ENCODE results near the gene PYCARD. TPM values are rescaled to one million over a fixed set of nuclear protein-coding genes. Genes with fewer than 3 reads are reported as not detected.
"Not testable (repeated sequence)": the region's sequence is repeated elsewhere in the genome, so short reads cannot be mapped to it uniquely, and the experiment has no call there.

Gene PYCARD
- total RNA-seq, 1 experiment from 2014 or later: not detected

DNA sequence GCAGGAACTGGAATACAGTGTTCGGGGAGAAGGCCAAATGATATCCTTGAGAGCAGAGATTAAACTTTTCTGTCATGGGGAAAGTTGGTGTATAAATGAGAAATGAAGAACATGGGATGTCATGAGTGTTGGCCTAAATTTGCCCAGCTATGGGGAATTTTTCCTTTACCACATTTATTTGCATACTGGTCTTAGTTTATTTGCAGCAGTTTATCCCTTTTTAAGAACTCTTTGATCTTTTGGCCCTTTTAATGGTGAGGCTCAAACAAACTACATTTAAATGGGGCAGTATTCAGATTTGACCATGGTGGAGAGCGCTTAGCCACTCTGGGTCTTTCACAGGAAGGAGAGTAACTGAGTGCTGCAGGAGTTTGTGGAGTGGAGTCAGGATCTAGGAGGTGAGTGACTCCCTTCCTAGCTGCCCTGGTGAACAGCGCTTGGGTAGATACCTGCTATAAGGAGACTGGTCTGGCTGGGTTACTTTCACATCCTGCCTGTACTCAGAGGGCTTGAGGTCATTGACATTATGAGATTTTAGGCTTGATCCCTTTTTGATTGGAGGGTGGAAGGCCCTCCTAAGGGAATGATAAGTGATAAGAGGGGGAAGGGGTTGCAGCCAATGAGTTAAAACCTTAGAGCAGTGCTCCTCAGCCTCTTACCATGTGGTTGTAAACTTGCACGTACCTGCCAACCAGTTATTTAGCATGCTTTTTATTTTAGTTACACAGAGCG is 10.7 kb downstream of the PYCARD start:
- DNase-seq (ENCODE audit: low spot score): no peak

- no peak for DNase-seq (ENCODE audit: low spot score)
Measured at GRCh38 chr16:31190818-31191444, 11.6 kb downstream of the PYCARD start.

DNA sequence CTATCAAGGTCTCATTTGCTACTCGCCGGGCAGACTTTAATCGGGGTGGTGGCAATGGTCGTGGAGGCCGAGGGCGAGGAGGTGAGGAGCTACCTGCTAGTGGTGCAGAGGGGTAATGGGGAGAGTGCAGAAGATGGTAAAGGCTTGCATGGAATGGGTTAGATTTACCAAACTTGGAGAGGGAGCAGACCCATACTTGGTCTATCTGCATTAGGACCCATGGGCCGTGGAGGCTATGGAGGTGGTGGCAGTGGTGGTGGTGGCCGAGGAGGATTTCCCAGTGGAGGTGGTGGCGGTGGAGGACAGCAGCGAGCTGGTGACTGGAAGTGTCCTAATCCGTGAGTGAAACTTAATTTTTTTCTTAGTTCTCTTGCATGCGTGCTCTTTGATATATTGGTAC is 12.5 kb downstream of the PYCARD start:
- no peak for DNase-seq (ENCODE audit: low spot score)

DNA sequence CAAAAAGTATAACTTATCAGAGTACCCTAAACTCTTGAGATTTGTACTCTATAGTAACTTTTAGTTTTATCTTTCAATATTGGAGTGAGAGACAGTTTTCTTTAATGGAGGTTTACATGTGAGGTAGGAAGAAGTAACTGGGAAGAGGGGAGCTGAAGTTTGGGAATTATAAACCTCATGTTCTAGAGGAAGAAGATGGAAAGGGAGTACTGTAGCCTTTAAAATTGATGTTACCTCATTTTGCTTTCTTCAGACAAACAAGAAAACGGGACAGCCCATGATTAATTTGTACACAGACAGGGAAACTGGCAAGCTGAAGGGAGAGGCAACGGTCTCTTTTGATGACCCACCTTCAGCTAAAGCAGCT is 13.2 kb downstream of the PYCARD start:
- DNase-seq (ENCODE audit: low spot score): no peak

DNA sequence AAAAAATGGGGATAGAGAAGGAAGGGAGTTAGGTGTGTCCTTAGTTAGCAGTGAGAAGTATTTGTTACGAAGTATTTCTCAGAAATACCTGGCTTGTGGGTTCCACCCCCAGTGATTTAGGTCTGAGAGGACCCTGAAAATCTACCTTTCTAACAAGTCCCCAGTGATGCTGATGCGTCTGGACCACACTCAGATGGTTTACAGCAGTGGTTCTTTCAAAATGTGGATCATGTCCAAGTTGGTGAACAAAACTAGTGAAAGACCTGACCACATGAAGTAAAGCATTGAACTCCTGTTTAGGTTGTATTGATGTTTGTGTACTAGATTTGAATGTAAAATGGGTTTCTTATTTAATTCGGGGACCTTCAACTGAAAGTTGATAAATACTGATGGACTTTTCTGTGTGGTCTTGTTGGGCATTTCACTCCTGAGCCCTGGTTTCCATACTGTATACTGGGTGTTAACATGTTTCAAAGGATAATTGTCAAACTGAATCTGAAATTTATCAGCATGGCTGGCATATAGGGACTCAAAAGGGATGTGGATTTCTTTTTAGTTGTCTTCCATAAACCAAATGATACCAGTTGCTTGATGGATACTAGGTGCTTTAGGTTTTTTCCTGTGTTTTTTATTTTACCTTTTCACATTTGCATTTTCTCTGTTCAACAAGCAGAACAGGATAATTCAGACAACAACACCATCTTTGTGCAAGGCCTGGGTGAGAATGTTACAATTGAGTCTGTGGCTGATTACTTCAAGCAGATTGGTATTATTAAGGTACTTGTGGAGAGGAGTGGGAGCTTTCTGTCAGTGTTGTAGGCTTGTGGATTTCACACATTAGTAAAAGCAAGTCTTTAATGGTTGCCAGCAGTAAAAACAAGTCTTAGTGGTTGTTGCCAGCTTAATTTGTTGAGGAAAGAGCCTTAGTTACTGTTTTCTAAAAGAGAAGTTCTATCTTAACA is 13.8 kb downstream of the PYCARD start:
- DNase-seq (ENCODE audit: low spot score): no peak

DNA sequence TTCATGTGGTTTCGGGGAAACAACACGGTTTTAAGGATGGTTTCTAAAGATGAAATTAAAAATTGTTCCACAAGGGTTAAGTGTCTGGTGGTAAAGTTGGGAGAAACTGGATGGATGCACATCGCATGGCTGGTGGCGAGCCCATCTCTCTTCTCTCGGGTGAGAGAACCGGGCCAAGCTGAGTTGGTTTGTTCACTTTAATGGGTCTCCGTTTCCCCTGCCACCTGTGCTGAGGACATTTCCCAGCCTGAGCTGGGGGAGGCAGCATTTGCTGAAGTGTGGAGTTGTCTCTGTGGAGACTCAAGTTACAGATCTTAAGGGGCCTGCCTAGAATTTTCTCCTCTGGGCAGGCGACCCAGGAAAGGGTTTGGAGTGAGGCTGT is 14.8 kb downstream of the PYCARD start:
- DNase-seq (ENCODE audit: low spot score): no peak

DNA sequence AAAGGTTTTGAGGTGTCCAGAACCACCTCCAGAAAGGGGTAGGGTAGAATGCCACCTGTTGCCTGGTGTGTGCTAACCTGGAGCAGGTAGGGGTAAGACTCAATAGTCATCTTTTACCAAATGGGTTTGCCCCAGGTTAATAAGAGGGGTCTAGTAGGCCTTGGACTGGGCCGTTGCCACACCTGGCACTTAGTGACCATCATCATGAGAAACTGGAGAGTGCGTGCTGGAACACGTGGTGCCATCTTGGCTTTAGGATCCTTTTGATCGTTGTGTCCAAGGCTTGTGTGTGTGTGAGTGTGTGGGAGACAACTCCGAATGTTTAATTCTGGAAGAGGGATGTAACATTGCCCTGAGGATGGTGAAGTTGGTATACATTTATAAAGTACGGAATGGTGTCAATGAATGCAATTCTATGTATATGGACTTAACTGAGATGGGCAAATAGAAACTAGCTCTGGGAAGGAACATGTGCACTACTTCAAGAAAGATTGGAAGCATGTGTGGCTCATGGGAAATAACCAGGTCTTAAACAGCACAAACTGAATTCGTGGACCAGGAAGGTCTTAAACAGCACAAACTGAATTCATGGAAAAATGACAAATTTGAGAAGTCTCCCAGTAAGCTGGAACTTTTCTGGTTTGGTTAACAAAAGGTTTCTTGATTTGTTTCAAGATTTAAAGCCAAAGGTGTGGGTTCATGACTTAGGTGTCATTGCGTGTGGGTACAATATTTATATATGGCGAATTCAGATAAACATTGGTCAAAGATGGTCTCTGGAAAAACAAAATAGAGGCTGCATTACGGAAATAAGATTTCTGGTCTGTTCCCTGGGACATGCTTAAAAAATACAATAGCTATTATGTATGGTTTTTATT is 15.4 kb downstream of the PYCARD start:
- no peak for DNase-seq (ENCODE audit: low spot score)

DNA sequence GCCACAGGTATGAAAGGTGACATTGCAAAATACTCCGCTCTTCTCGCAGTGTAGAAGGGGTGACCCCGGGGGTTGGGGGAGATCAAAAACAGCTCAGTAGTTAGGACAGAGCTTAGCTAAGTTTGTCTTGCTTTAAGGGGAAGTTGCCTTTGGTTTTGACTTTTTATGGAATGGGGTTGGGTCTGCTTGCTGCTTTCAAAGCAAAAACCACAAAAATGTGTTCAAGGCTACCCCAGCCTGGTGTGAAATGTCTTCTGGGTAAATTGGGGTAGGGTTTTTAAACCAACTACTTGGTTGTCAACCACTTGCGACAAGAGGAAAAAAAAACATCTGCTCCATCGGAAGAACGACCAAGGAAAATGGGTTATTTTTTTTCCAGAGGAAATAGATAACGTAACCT is 16.4 kb downstream of the PYCARD start:
- no peak for DNase-seq (ENCODE audit: low spot score)

- DNase-seq (ENCODE audit: low spot score): no peak
Measured at GRCh38 chr16:31185339-31185738, 17.2 kb downstream of the PYCARD start.

- DNase-seq (ENCODE audit: low spot score): no peak
Measured at GRCh38 chr16:31184888-31185287, 17.7 kb downstream of the PYCARD start.

DNA sequence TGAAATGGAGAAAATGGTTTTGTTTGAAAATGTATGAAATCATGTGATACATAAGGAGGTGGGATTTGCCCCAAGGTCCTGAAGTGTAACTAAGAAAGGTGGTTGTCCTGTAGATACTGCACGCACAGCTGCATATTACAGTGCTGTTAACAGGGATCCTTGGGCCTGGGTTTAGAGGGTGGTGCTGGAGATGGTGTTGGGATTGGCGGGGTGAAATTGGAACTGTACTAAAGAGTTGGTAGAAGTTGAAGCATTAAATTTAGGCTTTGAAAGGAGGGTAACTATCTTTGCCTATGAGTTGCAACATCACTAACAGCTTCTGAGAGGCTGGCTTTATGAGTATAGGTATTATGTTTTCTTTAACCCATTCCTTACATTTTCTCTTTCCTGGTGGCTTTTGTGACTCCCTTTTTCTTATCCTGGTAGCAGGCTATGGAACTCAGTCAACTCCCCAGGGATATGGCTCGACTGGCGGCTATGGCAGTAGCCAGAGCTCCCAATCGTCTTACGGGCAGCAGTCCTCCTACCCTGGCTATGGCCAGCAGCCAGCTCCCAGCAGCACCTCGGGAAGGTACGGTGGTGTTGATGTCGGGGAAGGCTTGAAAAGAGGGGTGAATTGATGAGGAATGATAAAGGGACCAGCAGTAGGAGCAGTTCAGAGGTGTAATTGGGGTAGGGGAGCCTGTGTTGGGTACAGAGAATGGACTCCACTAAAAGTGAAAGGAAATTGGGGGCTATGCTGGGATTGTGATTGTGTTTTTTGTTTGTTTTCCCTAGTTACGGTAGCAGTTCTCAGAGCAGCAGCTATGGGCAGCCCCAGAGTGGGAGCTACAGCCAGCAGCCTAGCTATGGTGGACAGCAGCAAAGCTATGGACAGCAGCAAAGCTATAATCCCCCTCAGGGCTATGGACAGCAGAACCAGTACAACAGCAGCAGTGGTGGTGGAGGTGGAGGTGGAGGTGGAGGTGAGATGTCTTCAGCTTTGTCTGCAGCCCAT is 18.8 kb downstream of the PYCARD start:
- no peak for DNase-seq (ENCODE audit: low spot score)

DNA sequence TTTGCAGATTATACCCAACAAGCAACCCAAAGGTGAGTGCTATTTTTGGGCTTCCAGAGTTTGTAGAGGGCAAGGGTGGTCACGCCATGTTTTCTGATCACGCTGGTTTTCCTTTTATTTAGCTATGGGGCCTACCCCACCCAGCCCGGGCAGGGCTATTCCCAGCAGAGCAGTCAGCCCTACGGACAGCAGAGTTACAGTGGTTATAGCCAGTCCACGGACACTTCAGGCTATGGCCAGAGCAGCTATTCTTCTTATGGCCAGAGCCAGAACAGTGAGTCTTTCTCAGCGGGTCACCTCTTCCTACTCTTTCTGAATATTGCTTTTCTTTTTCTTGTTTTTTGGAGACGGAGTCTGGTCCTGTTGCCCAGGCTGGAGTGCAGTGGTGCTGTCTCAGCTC is 20.2 kb downstream of the PYCARD start:
- no peak for DNase-seq (ENCODE audit: low spot score)

- peak; percentile 63 for DNase-seq (ENCODE audit: low spot score)
Measured at GRCh38 chr16:31181102-31181830, 21.3 kb downstream of the PYCARD start.

DNA sequence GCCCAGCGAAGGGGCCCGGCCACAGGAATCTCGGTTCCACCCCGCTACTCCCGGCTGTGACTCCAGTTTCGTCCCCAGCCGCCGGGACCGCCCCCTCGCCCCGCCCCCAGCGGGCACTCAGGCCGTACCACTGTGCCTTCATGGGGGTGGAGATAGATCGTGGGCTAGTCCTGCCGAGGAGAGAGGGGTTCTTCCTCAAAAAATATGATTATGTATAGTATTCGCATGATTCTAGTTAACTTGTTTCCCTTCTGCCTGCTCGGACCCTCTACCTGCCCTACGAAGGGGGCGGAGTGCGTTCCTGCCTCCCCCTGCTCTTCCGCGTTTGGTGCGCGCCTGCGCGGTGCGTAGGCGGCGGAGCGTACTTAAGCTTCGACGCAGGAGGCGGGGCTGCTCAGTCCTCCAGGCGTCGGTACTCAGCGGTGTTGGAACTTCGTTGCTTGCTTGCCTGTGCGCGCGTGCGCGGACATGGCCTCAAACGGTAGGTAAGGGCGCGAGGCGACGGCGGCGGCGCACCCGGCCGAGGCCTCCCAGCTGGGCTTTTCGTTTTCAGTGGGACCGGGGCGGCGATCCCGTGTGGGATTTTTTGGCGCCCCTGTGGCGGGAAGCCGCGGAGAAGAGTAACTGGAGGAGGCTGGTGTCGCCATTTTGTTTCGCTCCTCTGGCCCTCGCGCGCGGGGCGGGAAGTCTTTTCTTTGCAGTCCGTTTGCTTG is 22.7 kb downstream of the PYCARD start, which contains the start of gene FUS:
FUS (plus strand) TSS at position 393 of the 713 bp plus-strand sequence; CDS start at position 469, 76 bp downstream.
- DNase-seq (ENCODE audit: low spot score): peak; percentile 86

DNA sequence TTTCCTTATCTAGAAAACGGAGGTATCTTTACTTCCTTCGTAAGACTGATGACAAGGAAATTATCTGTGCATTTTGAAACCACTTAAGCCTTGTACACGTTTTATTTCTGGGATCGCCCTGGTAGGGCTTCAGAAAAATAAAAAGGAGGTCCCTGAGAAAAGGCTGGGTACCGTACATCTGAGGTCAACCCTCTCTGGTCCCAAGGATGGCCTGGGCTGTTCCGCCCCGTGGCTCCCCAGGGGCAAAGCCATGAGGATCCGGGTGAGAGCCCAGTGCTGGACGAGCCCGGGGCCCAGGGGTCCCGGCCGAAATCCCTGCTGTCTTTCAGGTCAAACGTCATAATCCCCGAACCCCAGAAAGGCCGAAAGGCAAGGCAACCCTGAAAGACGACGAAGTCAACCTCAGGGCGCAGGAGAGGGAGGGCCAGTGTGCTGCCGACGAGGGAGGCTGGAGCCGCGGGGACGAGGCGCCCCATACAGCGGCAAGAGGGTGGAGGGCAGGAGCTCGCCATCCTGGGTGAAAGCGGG is 23.3 kb downstream of the PYCARD start:
- no peak for DNase-seq (ENCODE audit: low spot score)

GRCh38 chr16:31177136-31177535 is 25.4 kb downstream of the PYCARD start:
- peak; percentile 98 for DNase-seq (ENCODE audit: low spot score)

DNA sequence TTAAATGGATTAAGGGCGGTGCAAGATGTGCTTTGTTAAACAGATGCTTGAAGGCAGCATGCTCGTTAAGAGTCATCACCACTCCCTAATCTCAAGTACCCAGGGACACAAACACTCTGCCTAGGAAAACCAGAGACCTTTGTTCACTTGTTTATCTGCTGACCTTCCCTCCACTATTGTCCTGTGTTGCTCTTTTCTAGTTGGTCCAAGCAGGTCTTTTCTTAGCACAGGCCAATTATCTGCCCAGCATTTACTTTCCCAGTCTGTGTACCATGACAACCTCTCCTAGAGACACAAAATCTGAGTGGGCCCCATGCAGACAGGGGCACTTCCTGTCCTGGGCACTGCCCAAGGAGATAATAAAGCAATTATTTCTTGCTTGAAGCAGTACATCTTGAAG is 32.5 kb downstream of the PYCARD start:
- DNase-seq (ENCODE audit: low spot score): not testable (repeated sequence)

DNA sequence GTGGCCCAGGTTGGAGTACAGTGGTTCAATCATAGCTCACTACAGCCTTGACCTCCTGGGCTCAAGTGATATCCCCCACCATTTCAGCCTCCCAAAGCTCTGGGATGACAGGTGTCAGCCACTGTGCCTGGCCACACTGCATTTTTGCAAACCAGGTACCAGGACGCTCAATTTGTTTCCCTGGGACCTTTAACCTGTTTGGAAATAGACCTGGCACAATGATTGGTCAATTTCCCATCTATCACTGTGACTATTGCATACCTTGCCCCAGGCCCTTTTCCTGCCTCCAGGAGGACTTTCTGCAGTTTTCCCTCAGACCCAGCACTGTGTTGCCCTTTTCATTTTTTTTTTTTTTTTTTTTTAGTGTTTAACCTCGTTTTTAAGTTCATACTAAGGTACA is 33.7 kb downstream of the PYCARD start:
- DNase-seq (ENCODE audit: low spot score): no peak

GRCh38 chr16:31167315-31167714 is 35.2 kb downstream of the PYCARD start:
- DNase-seq (ENCODE audit: low spot score): no peak
